SK-N-MC (cell line): ENCODE measurements around the gene SMIM24.

ENCODE experiments used
- EZH2 ChIP-seq: fragments of 200-600 bp; sonication (generic); IDR thresholded peaks from one replicate; pipeline ENCODE4 v1.6.1; 2017; ENCODE audit warnings: antibody characterized with exemption
- POLR2AphosphoS5 ChIP-seq: IDR thresholded peaks from 2 replicates; pipeline ENCODE4 v1.6.1; 2012; ENCODE audit warnings: mild to moderate bottlenecking, low read depth, low read length, borderline replicate concordance

- TF ChIP-seq POLR2AphosphoS5 (no peak), EZH2 (no peak)
Measured at GRCh38 chr19:3452171-3452941, 28.0 kb downstream of the SMIM24 start.
